ENCODE results near the gene TOX3.

GRCh38 chr16:52453644-52454043 is 93.3 kb downstream of the TOX3 start:
- no peak for TF ChIP-seq CTCF (IDR thresholded peaks at IDR 0.05)
- TF ChIP-seq MXD4 (CRISPR knock-in tag; IDR thresholded peaks at IDR 0.05; ENCODE audit: borderline replicate concordance) = no peak
- TF ChIP-seq, protein P1, sequence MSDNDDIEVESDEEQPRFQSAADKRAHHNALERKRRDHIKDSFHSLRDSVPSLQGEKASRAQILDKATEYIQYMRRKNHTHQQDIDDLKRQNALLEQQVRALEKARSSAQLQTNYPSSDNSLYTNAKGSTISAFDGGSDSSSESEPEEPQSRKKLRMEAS (CRISPR knock-in tag; IDR thresholded peaks at IDR 0.05) = no peak

All from WTC11 (cell line).